Measurements from ENCODE around the gene SCAMP5. TPM values are rescaled to one million over a fixed set of nuclear protein-coding genes. Genes with fewer than 3 reads are reported as not detected.

The SCAMP5 gene
- total RNA-seq, 4 donors from 2014 or later = 7.6 to 16.7 (median 10.1) TPM

- TF ChIP-seq CTCF (IDR thresholded peaks at IDR 0.05) = no peak
- TF ChIP-seq POLR2A (IDR thresholded peaks at IDR 0.05) = no peak
- no peaks in the 10 kb centered on the region for H3K36me3 ChIP-seq
- no peak for DNase-seq
- peaks cover 20 to 40% of the 10 kb centered on the region in 2 donors for H3K4me1 ChIP-seq
- H3K27ac ChIP-seq = no peak overlapping the region
- WGBS, 2 donors = 90 to 92% methylated on average over 7 of the region's 7 CpGs
- no peaks in the 10 kb centered on the region for H3K27me3 ChIP-seq
- no peak overlapping the region for H3K4me3 ChIP-seq (replicated peaks in 1 of 3)
- H3K9me3 ChIP-seq = no peaks in the 10 kb centered on the region
- intact Hi-C loops (cut with DNase I) = no loop called here
Measured at GRCh38 chr15:75027551-75027950, 32.2 kb downstream of the SCAMP5 start.

- intact Hi-C loops (cut with DNase I) = loop anchor here (2.0 kb wide), 1 partner anchor 174 kb away; no protein-coding TSS in a partner anchor
- DNase-seq = no peak
- Histone ChIP-seq H3K27me3 (no peaks in the 10 kb centered on the region), H3K36me3 (no peaks in the 10 kb centered on the region), H3K4me3 (replicated peaks in 1 of 3) (no peak overlapping the region), H3K4me1 (peaks cover 20 to 40% of the 10 kb centered on the region in 2 donors), H3K9me3 (no peaks in the 10 kb centered on the region), H3K27ac (peak overlapping the region in 2 of 3 donors; percentile 72 to 76)
- TF ChIP-seq POLR2A (IDR thresholded peaks at IDR 0.05) (no peak), CTCF (IDR thresholded peaks at IDR 0.05) (no peak)
- WGBS, 2 donors = 75 to 78% methylated on average over 4 of the region's 4 CpGs
Measured at GRCh38 chr15:75028991-75029377, 33.6 kb downstream of the SCAMP5 start.

- Histone ChIP-seq H3K36me3 (no peaks in the 10 kb centered on the region), H3K27me3 (no peaks in the 10 kb centered on the region), H3K27ac (peak overlapping the region; percentile 54 to 76 (median 72)), H3K4me3 (replicated peaks in 1 of 3) (no peak overlapping the region), H3K9me3 (no peaks in the 10 kb centered on the region), H3K4me1 (peaks cover 15 to 35% of the 10 kb centered on the region in 2 donors)
- TF ChIP-seq POLR2A (IDR thresholded peaks at IDR 0.05) (no peak), CTCF (IDR thresholded peaks at IDR 0.05) (peak; percentile 82 to 97 (median 91))
- 33 to 45% methylated on average over 6 to 9 of the region's 12 CpGs for WGBS, 2 donors
- intact Hi-C loops (cut with DNase I) = loop anchor here (2.0 kb wide), 1 partner anchor 173 kb away; no protein-coding TSS in a partner anchor
- peak; percentile 93 to 95 for DNase-seq
Measured at GRCh38 chr15:75029378-75030022, 34.1 kb downstream of the SCAMP5 start.

GRCh38 chr15:75030023-75030413 lies 34.7 kb downstream of the SCAMP5 start:
- DNase-seq = peak; percentile 17 to 40
- 11 to 34% methylated on average over 2 of the region's 2 CpGs for WGBS, 2 donors
- Histone ChIP-seq H3K4me1 (peaks cover 15 to 30% of the 10 kb centered on the region in 2 donors), H3K9me3 (no peaks in the 10 kb centered on the region), H3K27me3 (no peaks in the 10 kb centered on the region), H3K36me3 (no peaks in the 10 kb centered on the region), H3K27ac (peak overlapping the region; percentile 54 to 76 (median 72)), H3K4me3 (replicated peaks in 1 of 3) (no peak overlapping the region)
- TF ChIP-seq POLR2A (IDR thresholded peaks at IDR 0.05) (no peak), CTCF (IDR thresholded peaks at IDR 0.05) (no peak)
- intact Hi-C loops (cut with DNase I) = no loop called here

GRCh38 chr15:75030424-75030823 lies 35.1 kb downstream of the SCAMP5 start:
- Histone ChIP-seq H3K4me1 (peaks cover 15 to 31% of the 10 kb centered on the region in 2 donors), H3K9me3 (no peaks in the 10 kb centered on the region), H3K27me3 (no peaks in the 10 kb centered on the region), H3K27ac (peak overlapping the region in 2 of 3 donors; percentile 72 to 76), H3K4me3 (replicated peaks in 1 of 3) (no peak overlapping the region), H3K36me3 (no peaks in the 10 kb centered on the region)
- intact Hi-C loops (cut with DNase I) = no loop called here
- no peak for DNase-seq
- WGBS, 2 donors = 88 to 98% methylated on average over 4 of the region's 4 CpGs
- TF ChIP-seq POLR2A (IDR thresholded peaks at IDR 0.05) (no peak), CTCF (IDR thresholded peaks at IDR 0.05) (no peak)
